GM12878 (cell line): ENCODE measurements around the gene DHX38. TPM values are rescaled to one million over a fixed set of nuclear protein-coding genes. Genes with fewer than 3 reads are reported as not detected.

ENCODE experiments used
- ATAC-seq: fragments of 200-7000 bp; cut with Tn5 transposase; 3 replicates; pipeline ENCODE4 v1.9.1; 2020; ENCODE audit warnings: mild to moderate bottlenecking, moderate library complexity
- BruUV-seq: library from RNA; stranded (reverse); fragments of 400-500 nt; replicated peaks from 2 replicates; lab custom pipeline; 2021; lab: Mats Ljungman, UMichigan
- CTCF ChIA-PET: fragments of 300-600 bp; sonication (Branson Sonifier 250); formaldehyde crosslinking; extraction: SDS; loops from one replicate; lab custom pipeline; 2021; ENCODE audit warnings: inconsistent platforms; lab: Yijun Ruan, JAX
- POLR2A ChIA-PET: fragments of 350-600 bp; formaldehyde crosslinking; extraction: SDS; loops from one replicate; lab custom pipeline; 2021; ENCODE audit warnings: inconsistent platforms; lab: Charles Lee
- RAD21 ChIA-PET: fragments of 300-600 bp; sonication (Branson Sonifier 250); formaldehyde crosslinking; loops from one replicate; lab custom pipeline; 2023; ENCODE audit warnings: antibody characterized with exemption; ENCODE audit not compliant: unreplicated experiment; lab: Charles Lee
- SMC1A ChIA-PET: fragments of 300-600 bp; sonication (Branson Sonifier 250); formaldehyde crosslinking; loops from one replicate; lab custom pipeline; 2023; ENCODE audit not compliant: unreplicated experiment, uncharacterized antibody; lab: Charles Lee
- DNase-seq: peaks from one replicate; pipeline ENCODE4 v3.0.0-alpha.2; 2011; ENCODE audit warnings: low read depth, low spot score
- FAIRE-seq: peaks from 3 replicates; lab custom pipeline; 2011; peaks lifted over from hg19 to GRCh38; lab: Jason Lieb, UNC
- H2AFZ ChIP-seq: 2 replicates; pipeline ENCODE4 v1.6.0; 2011; ENCODE audit warnings: low read depth, low read length, control low read depth; ENCODE audit not compliant: control insufficient read depth
- H3K27ac ChIP-seq: 2 replicates; pipeline ENCODE4 v1.5.1; 2011; ENCODE audit warnings: control low read depth; ENCODE audit not compliant: control insufficient read depth, insufficient read depth
- H3K27me3 ChIP-seq, 2 experiments: replicated peaks in 1 of 2; 2 replicates each; pipeline versions ENCODE4 v1.6.0 to v1.6.1; 2011; ENCODE audit warnings: low read length in 1 of 2; ENCODE audit not compliant: control insufficient read depth in 2 of 2, insufficient read depth in 2 of 2
- H3K36me3 ChIP-seq, 2 experiments: 2 replicates each; pipeline ENCODE4 v1.5.1; 2011; ENCODE audit warnings: low read length in 1 of 2; ENCODE audit not compliant: control insufficient read depth in 2 of 2, insufficient read depth in 2 of 2
- H3K4me1 ChIP-seq: 2 replicates; pipeline ENCODE4 v1.6.1; 2011; ENCODE audit warnings: mild to moderate bottlenecking, low read length, moderate library complexity, mixed read lengths; ENCODE audit not compliant: control insufficient read depth, insufficient read depth
- H3K4me2 ChIP-seq: 2 replicates; pipeline ENCODE4 v1.6.0; 2011; ENCODE audit warnings: control low read depth; ENCODE audit not compliant: control insufficient read depth, insufficient read depth
- H3K4me3 ChIP-seq: fragments of 200-600 bp; sonication (generic); 2 replicates; pipeline ENCODE4 v1.5.1; 2016
- H3K79me2 ChIP-seq: 2 replicates; pipeline ENCODE4 v1.6.0; 2011; ENCODE audit warnings: low read length; ENCODE audit not compliant: control insufficient read depth, insufficient read depth
- H3K9ac ChIP-seq: 2 replicates; pipeline ENCODE4 v1.8.0; 2011; ENCODE audit warnings: low read length, control low read depth, mixed read lengths; ENCODE audit not compliant: control insufficient read depth, insufficient read depth
- H3K9me3 ChIP-seq: replicated peaks from 3 replicates; pipeline ENCODE4 v1.5.1; 2011; ENCODE audit warnings: mild to moderate bottlenecking, low read length; ENCODE audit not compliant: control insufficient read depth, insufficient read depth
- H4K20me1 ChIP-seq: 2 replicates; pipeline ENCODE4 v1.6.0; 2011; ENCODE audit not compliant: control insufficient read depth, insufficient read depth
- ATF2 ChIP-seq: IDR thresholded peaks from 2 replicates; pipeline ENCODE4 v1.6.1; 2012; ENCODE audit warnings: low read length, inconsistent platforms
- CEBPB ChIP-seq, 2 experiments: fragments of 150-350 bp in 1 of 2; IDR thresholded peaks; 2 replicates each; pipeline ENCODE4 v1.6.1; 2012 to 2014; ENCODE audit warnings: low read depth in 2 of 2, low read length in 2 of 2, borderline replicate concordance in 1 of 2, inconsistent platforms in 1 of 2
- CHD1 ChIP-seq: IDR thresholded peaks from 2 replicates; pipeline ENCODE4 v1.6.1; 2012; ENCODE audit warnings: low read depth, low read length, improper control_type of control experiment
- EED ChIP-seq: sonication (generic); IDR thresholded peaks from 2 replicates; pipeline ENCODE4 v1.6.1; 2016; ENCODE audit warnings: antibody characterized with exemption, low read depth
- EP300 ChIP-seq, 2 experiments: fragments of 150-350 bp in 1 of 2; IDR thresholded peaks; 2 replicates each; pipeline ENCODE4 v1.6.1; 2011 to 2012; ENCODE audit warnings: low read depth in 2 of 2, low read length in 2 of 2, borderline replicate concordance in 1 of 2, improper control_type of control experiment in 1 of 2, inconsistent platforms in 1 of 2; ENCODE audit not compliant: control insufficient read depth in 1 of 2
- HDAC6 ChIP-seq: fragments of 200-600 bp; sonication (generic); IDR thresholded peaks from one replicate; pipeline ENCODE4 v1.8.0; 2017; ENCODE audit warnings: antibody characterized with exemption; ENCODE audit not compliant: unreplicated experiment
- IRF5 ChIP-seq: fragments of 450-650 bp; IDR thresholded peaks from 2 replicates; pipeline ENCODE4 v1.6.1; 2017; ENCODE audit warnings: borderline replicate concordance
- KDM1A ChIP-seq: fragments of 200-600 bp; sonication (generic); IDR thresholded peaks from 2 replicates; pipeline ENCODE4 v1.6.1; 2016; ENCODE audit warnings: borderline replicate concordance
- MYB ChIP-seq: fragments of 150-350 bp; IDR thresholded peaks from 2 replicates; pipeline ENCODE4 v1.6.1; 2014; ENCODE audit warnings: mild to moderate bottlenecking, low read depth, low read length, borderline replicate concordance
- NBN ChIP-seq: fragments of 450-650 bp; IDR thresholded peaks from 2 replicates; pipeline ENCODE4 v1.6.1; 2016
- PKNOX1 ChIP-seq: fragments of 450-650 bp; IDR thresholded peaks from 2 replicates; pipeline ENCODE4 v1.6.1; 2016; ENCODE audit warnings: mild to moderate bottlenecking
- SIN3A ChIP-seq: IDR thresholded peaks from 2 replicates; pipeline ENCODE4 v1.6.1; 2012; ENCODE audit warnings: low read depth, low read length, improper control_type of control experiment
- SMAD5 ChIP-seq: IDR thresholded peaks from 2 replicates; pipeline ENCODE4 v1.6.1; 2016; ENCODE audit warnings: antibody characterized with exemption, low read depth
- SMC3 ChIP-seq: IDR thresholded peaks from 2 replicates; pipeline ENCODE4 v1.6.1; 2011; ENCODE audit warnings: low read length, improper control_type of control experiment, borderline replicate concordance
- STAT3 ChIP-seq: IDR thresholded peaks from 2 replicates; pipeline ENCODE4 v1.6.1; 2011; ENCODE audit warnings: low read depth, low read length, improper control_type of control experiment
- WGBS: methylation state at CpG from one replicate; pipeline ENCODE4 v1.1.6; 2016; ENCODE audit warnings: low lambda C conversion rate; ENCODE audit not compliant: insufficient replicate concordance, insufficient coverage; ENCODE audit errors: missing lambda C conversion rate; 5-methylcytosine and 5-hydroxymethylcytosine counted together
- in situ Hi-C: fragments of 300-500 bp; cut with MboI; formaldehyde crosslinking; loops from 9 replicates; pipeline ENCODE4 v1.14.3; 2018; ENCODE audit warnings: mixed read lengths
- intact Hi-C: fragments of 100-400 bp; cut with micrococcal nuclease; formaldehyde crosslinking; loops from one replicate; pipeline ENCODE4 v1.14.2; 2022; ENCODE audit not compliant: unreplicated experiment
- polyA plus RNA-seq, 11 experiments: library from polyadenylated mRNA; depleted of rRNA in 4 of 11; unstranded in 6 of 11; stranded (reverse) in 5 of 11; fragments of >200 nt; fragmentation: Nextera tagmentation in 4 of 11; fragmentation: Illumina TruSeq in 1 of 11; extraction: Ambion mirVana in 4 of 11; extraction: Trizol in 1 of 11; gene quantifications; 1 replicate in 1 of 11; 2 replicates in 10 of 11; pipeline versions ENCODE4 v1.2.1 to v1.2.3, GENCODE V29; 2011 to 2016; ENCODE audit warnings: inconsistent platforms in 2 of 11, missing spikeins in 2 of 11, low read depth in 1 of 11
- total RNA-seq, 4 experiments: library from RNA; depleted of rRNA in 3 of 4; stranded (reverse); fragments of >200 nt in 3 of 4; fragmentation: Illumina TruSeq in 1 of 4; extraction: Trizol in 1 of 4; gene quantifications; 2 replicates each; pipeline versions ENCODE4 v1.2.1 to v1.2.3, GENCODE V29; 2013 to 2021
- TF ChIP-seq, protein P1 (sequence below): fragments of 150-350 bp; IDR thresholded peaks from 2 replicates; pipeline ENCODE4 v1.6.1; 2016; ENCODE audit warnings: low read depth, low read length
- TF ChIP-seq, protein P2 (sequence below): IDR thresholded peaks from 2 replicates; pipeline ENCODE4 v1.6.1; 2012; ENCODE audit warnings: low read depth, low read length, improper control_type of control experiment

DHX38 gene
- total and polyA plus RNA-seq, 10 of the 15 experiments (the other 5 are each of a cell fraction or from before 2014, with no cell fraction given) = 2.1 to 67.8 (median 43.2) TPM

GRCh38 chr16:72132726-72133125 is 39.1 kb downstream of the DHX38 start:
- DNase-seq (no peak), ATAC-seq (no peak), FAIRE-seq (no peak)
- H2AFZ ChIP-seq = no peak overlapping the region
- no peaks in the 10 kb centered on the region for H3K79me2 ChIP-seq
- ChIA-PET RAD21 (no interaction called here), POLR2A (no interaction called here), SMC1A (no interaction called here), CTCF (no interaction called here)
- no peak overlapping the region for H3K9ac ChIP-seq
- BruUV-seq = no TSS peak
- H3K9me3 ChIP-seq = no peaks in the 10 kb centered on the region
- TF ChIP-seq CEBPB (IDR thresholded peaks at IDR 0.05; ENCODE audit: borderline replicate concordance in 1 of 2, low read depth in 2 of 2, low read length in 2 of 2) (no peak), PKNOX1 (no peak), EED (no peak), NBN (no peak), CHD1 (no peak), SMC3 (no peak), SMAD5 (no peak), IRF5 (no peak), STAT3 (no peak), HDAC6 (no peak), ATF2 (no peak), EP300 (IDR thresholded peaks at IDR 0.05; ENCODE audit: borderline replicate concordance in 1 of 2, control insufficient read depth in 1 of 2, low read depth in 2 of 2, low read length in 2 of 2) (no peak), SIN3A (no peak), KDM1A (no peak), MYB (no peak)
- TF ChIP-seq, protein P1, sequence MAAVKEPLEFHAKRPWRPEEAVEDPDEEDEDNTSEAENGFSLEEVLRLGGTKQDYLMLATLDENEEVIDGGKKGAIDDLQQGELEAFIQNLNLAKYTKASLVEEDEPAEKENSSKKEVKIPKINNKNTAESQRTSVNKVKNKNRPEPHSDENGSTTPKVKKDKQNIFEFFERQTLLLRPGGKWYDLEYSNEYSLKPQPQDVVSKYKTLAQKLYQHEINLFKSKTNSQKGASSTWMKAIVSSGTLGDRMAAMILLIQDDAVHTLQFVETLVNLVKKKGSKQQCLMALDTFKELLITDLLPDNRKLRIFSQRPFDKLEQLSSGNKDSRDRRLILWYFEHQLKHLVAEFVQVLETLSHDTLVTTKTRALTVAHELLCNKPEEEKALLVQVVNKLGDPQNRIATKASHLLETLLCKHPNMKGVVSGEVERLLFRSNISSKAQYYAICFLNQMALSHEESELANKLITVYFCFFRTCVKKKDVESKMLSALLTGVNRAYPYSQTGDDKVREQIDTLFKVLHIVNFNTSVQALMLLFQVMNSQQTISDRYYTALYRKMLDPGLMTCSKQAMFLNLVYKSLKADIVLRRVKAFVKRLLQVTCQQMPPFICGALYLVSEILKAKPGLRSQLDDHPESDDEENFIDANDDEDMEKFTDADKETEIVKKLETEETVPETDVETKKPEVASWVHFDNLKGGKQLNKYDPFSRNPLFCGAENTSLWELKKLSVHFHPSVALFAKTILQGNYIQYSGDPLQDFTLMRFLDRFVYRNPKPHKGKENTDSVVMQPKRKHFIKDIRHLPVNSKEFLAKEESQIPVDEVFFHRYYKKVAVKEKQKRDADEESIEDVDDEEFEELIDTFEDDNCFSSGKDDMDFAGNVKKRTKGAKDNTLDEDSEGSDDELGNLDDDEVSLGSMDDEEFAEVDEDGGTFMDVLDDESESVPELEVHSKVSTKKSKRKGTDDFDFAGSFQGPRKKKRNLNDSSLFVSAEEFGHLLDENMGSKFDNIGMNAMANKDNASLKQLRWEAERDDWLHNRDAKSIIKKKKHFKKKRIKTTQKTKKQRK = no peak
- TF ChIP-seq, protein P2, sequence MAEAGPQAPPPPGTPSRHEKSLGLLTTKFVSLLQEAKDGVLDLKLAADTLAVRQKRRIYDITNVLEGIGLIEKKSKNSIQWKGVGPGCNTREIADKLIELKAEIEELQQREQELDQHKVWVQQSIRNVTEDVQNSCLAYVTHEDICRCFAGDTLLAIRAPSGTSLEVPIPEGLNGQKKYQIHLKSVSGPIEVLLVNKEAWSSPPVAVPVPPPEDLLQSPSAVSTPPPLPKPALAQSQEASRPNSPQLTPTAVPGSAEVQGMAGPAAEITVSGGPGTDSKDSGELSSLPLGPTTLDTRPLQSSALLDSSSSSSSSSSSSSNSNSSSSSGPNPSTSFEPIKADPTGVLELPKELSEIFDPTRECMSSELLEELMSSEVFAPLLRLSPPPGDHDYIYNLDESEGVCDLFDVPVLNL = no peak
- no peak overlapping the region for H3K4me2 ChIP-seq
- no peaks in the 10 kb centered on the region for H3K36me3 ChIP-seq
- H3K27ac ChIP-seq = no peak overlapping the region
- no peak overlapping the region for H3K4me3 ChIP-seq
- 30% methylated on average over 3 of the region's 3 CpGs for WGBS
- in situ Hi-C loops (no loop called here), intact Hi-C loops (no loop called here)
- no peaks in the 10 kb centered on the region for H4K20me1 ChIP-seq
- H3K27me3 ChIP-seq = no peaks in the 10 kb centered on the region
- no peaks in the 10 kb centered on the region for H3K4me1 ChIP-seq
